ENCODE measurements around the gene PDS5A.
A peak's percentile ranks its signal among the peaks of the same experiment; 100 is the strongest.
"Not testable (repeated sequence)": the region's sequence is repeated elsewhere in the genome, so short reads cannot be mapped to it uniquely, and the experiment has no call there.

The PDS5A gene

GRCh38 chr4:39976945-39977488 is 694 bp downstream of the PDS5A start:
- DNase-seq (ENCODE audit: low read depth, low spot score) = peak; percentile 15
- in situ Hi-C loops (cut with HindIII; ENCODE audit: low sequenced_read_pairs) = no loop called here
- H3K4me3 ChIP-seq (ENCODE audit: low read depth, low read length) = peak overlapping the region; percentile 91
- TF ChIP-seq CTCF (IDR thresholded peaks at IDR 0.05; ENCODE audit: low read depth, low read length) = no peak

GRCh38 chr4:39976141-39976944 is 1.4 kb downstream of the PDS5A start:
- TF ChIP-seq CTCF (IDR thresholded peaks at IDR 0.05; ENCODE audit: low read depth, low read length) = peak; percentile 91
- peak; percentile 83 for DNase-seq (ENCODE audit: low read depth, low spot score)
- H3K4me3 ChIP-seq (ENCODE audit: low read depth, low read length) = peak overlapping the region; percentile 91
- in situ Hi-C loops (cut with HindIII; ENCODE audit: low sequenced_read_pairs) = no loop called here

GRCh38 chr4:39975488-39976089 is 2.1 kb downstream of the PDS5A start:
- DNase-seq (ENCODE audit: low read depth, low spot score) = peak; percentile 46
- H3K4me3 ChIP-seq (ENCODE audit: low read depth, low read length) = peak overlapping the region; percentile 91
- in situ Hi-C loops (cut with HindIII; ENCODE audit: low sequenced_read_pairs) = no loop called here
- no peak for TF ChIP-seq CTCF (IDR thresholded peaks at IDR 0.05; ENCODE audit: low read depth, low read length)

GRCh38 chr4:39973052-39973451 is 4.7 kb downstream of the PDS5A start:
- DNase-seq (ENCODE audit: low read depth, low spot score); in situ Hi-C loops (cut with HindIII; ENCODE audit: low sequenced_read_pairs); H3K4me3 ChIP-seq (ENCODE audit: low read depth, low read length): not testable (repeated sequence)

- no peak overlapping the region for H3K4me3 ChIP-seq (ENCODE audit: low read depth, low read length)
- no peak for DNase-seq (ENCODE audit: low read depth, low spot score)
- in situ Hi-C loops (cut with HindIII; ENCODE audit: low sequenced_read_pairs) = no loop called here
- TF ChIP-seq CTCF (IDR thresholded peaks at IDR 0.05; ENCODE audit: low read depth, low read length) = no peak
Observed at GRCh38 chr4:39970671-39971640, 6.8 kb downstream of the PDS5A start.

- no peak for DNase-seq (ENCODE audit: low read depth, low spot score)
- no peak overlapping the region for H3K4me3 ChIP-seq (ENCODE audit: low read depth, low read length)
- in situ Hi-C loops (cut with HindIII; ENCODE audit: low sequenced_read_pairs) = no loop called here
- TF ChIP-seq CTCF (IDR thresholded peaks at IDR 0.05; ENCODE audit: low read depth, low read length) = no peak
Observed at GRCh38 chr4:39963656-39964055, 14.1 kb downstream of the PDS5A start.

Measured in astrocyte of the spinal cord (primary cell).